ENCODE data around the gene RNF31.

RNF31 gene

DNA sequence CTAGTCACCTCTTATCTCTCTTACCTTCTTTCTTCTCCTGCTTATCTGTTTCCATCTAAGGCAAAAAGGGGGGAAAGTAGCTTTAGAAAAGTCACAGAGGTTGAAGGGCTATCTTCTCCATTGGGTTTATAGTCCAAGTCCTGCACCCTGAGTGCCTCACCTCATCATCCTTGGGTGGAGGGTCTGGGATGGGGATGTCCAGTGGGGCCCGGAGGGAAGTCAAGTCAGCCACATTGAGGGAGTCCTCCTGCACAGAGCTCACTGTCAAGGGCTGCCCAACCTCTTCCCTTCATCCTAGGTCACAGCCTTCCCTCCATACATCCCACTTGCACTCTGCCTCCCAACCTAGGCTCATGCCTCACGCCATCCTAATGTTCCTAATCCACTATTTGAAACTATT lies 2.1 kb upstream of the RNF31 start:
- peak overlapping the region; percentile 98 for H3K4me2 ChIP-seq (ENCODE audit: low read length)
- peaks cover 28% of the 10 kb centered on the region for H3K4me1 ChIP-seq (ENCODE audit: insufficient read depth, low read length, severe bottlenecking)
- H3K9ac ChIP-seq (ENCODE audit: low read length), result peak overlapping the region; percentile 99; the same call in 1 of the 2 replicates
- no peak overlapping the region for H3K27ac ChIP-seq (ENCODE audit: low read depth, low read length, poor library complexity, severe bottlenecking)
- peak overlapping the region; percentile 97 for H3K4me3 ChIP-seq (ENCODE audit: low read depth, low read length, poor library complexity, severe bottlenecking)
- no peaks in the 10 kb centered on the region for H3K9me2 ChIP-seq (ENCODE audit: low read depth, low read length)
- TF ChIP-seq, protein P1, sequence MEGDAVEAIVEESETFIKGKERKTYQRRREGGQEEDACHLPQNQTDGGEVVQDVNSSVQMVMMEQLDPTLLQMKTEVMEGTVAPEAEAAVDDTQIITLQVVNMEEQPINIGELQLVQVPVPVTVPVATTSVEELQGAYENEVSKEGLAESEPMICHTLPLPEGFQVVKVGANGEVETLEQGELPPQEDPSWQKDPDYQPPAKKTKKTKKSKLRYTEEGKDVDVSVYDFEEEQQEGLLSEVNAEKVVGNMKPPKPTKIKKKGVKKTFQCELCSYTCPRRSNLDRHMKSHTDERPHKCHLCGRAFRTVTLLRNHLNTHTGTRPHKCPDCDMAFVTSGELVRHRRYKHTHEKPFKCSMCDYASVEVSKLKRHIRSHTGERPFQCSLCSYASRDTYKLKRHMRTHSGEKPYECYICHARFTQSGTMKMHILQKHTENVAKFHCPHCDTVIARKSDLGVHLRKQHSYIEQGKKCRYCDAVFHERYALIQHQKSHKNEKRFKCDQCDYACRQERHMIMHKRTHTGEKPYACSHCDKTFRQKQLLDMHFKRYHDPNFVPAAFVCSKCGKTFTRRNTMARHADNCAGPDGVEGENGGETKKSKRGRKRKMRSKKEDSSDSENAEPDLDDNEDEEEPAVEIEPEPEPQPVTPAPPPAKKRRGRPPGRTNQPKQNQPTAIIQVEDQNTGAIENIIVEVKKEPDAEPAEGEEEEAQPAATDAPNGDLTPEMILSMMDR (IDR thresholded peaks at IDR 0.05; ENCODE audit: low read length), result no peak
- no peak for TF ChIP-seq EZH2 (IDR thresholded peaks at IDR 0.05; ENCODE audit: borderline replicate concordance, low read length)
- H4K20me1 ChIP-seq (ENCODE audit: insufficient read depth, low read length), result no peaks in the 10 kb centered on the region
- peaks cover 42% of the 10 kb centered on the region for H3K36me3 ChIP-seq (ENCODE audit: insufficient read depth, low read length)
- H3K27me3 ChIP-seq (ENCODE audit: insufficient read depth, low read length), result no peaks in the 10 kb centered on the region
- no peak overlapping the region for H2AFZ ChIP-seq (ENCODE audit: low read length)
- H3K79me2 ChIP-seq (ENCODE audit: insufficient read depth, low read length), result peaks cover 13% of the 10 kb centered on the region
- H3F3A ChIP-seq (ENCODE audit: insufficient read depth, low read length), result no peaks in the 10 kb centered on the region
- no peaks in the 10 kb centered on the region for H3K9me3 ChIP-seq (ENCODE audit: low read length)

DNA sequence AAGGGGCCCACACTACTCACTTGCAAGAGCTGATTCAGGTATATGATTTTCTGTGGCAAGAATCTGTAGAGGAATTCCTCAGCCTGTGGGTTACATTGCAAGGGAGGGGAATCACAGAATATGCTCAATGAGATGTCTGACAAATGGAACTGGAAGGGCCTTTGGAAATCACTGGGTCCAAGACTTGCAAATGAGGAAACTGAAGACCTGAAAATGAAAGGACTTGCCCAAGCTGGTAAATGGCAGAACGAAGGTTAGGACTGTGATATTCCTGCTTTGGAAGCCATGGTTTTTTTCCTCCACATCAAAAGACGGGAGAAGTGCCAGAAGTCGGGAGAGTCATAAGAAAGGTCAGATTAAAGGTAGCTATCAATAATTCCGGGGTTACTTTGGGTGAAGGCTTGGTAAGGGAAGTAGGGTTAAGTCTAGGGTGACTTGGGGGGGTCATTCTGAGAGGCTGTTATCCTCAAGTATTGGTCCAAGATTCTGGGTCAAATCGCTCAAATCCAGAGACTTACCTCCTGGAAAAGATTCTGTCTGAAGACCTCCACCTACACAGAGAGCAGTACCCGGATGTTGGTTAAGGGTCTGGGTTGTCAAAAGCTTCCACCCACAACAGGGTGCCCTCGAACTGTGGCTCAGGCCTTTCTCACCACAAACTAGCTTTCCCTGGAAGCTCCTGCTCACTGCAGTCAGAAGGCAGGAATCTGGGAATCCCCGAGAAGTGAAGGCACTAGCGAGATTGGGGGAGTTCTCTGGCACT lies 1.4 kb upstream of the RNF31 start:
- Histone ChIP-seq H3K4me2 (ENCODE audit: low read length) (peak overlapping the region; percentile 98), H3K9me3 (ENCODE audit: low read length) (no peaks in the 10 kb centered on the region), H3K4me3 (ENCODE audit: low read depth, low read length, poor library complexity, severe bottlenecking) (peak overlapping the region; percentile 97), H3K9ac (ENCODE audit: low read length) (peak overlapping the region; percentile 99), H2AFZ (ENCODE audit: low read length) (no peak overlapping the region), H3K27ac (ENCODE audit: low read depth, low read length, poor library complexity, severe bottlenecking) (peak overlapping the region; percentile 82), H3K36me3 (ENCODE audit: insufficient read depth, low read length) (peaks cover 48% of the 10 kb centered on the region), H3K27me3 (ENCODE audit: insufficient read depth, low read length) (no peaks in the 10 kb centered on the region), H3K4me1 (ENCODE audit: insufficient read depth, low read length, severe bottlenecking) (peaks cover 28% of the 10 kb centered on the region), H3K79me2 (ENCODE audit: insufficient read depth, low read length) (peaks cover 6% of the 10 kb centered on the region), H4K20me1 (ENCODE audit: insufficient read depth, low read length) (no peaks in the 10 kb centered on the region), H3K9me2 (ENCODE audit: low read depth, low read length) (no peaks in the 10 kb centered on the region), H3F3A (ENCODE audit: insufficient read depth, low read length) (no peaks in the 10 kb centered on the region)
- TF ChIP-seq, protein P1 (IDR thresholded peaks at IDR 0.05; ENCODE audit: low read length), result no peak
- no peak for TF ChIP-seq EZH2 (IDR thresholded peaks at IDR 0.05; ENCODE audit: borderline replicate concordance, low read length)

DNA sequence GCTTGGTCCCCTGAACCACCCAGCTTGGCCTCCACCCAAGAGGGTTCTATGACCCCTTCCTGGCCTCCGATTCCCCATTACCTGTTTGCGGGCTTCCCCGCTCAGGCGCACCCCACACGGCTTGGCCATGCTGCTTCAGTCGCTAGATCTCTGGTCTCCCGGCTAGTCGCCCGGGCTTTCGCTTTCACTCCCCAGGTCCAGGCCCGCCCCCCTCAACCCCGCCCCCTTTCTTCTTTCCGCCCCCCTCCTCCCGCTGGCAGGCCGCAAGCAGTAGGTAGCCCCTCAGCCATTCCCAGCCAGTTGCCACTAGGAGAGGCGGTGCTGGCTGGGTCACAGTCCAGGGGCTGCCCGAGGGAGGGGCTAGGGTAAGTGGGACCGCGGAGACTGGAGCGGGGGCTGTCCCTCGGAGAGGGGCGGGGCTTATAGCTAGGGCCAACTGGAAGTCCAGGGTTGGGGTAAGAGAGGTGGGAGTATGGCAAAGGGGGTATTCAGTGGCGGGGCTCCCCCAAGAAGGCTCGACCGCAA lies 783 bp upstream of the RNF31 start, which contains the start of gene PSME2:
Gene PSME2, minus strand, starts transcription at position 158 of the 525 bp plus-strand sequence. Its CDS starts 29 bp downstream, at position 129.
- Histone ChIP-seq H3K36me3 (ENCODE audit: insufficient read depth, low read length) (peaks cover 55% of the 10 kb centered on the region), H2AFZ (ENCODE audit: low read length) (no peak within 1 kb of the TSS)
- TF ChIP-seq, protein P1 (IDR thresholded peaks at IDR 0.05; ENCODE audit: low read length), result no peak
- no peak for TF ChIP-seq EZH2 (IDR thresholded peaks at IDR 0.05; ENCODE audit: borderline replicate concordance, low read length)

More for the DNA sequence above, 783 bp upstream of the RNF31 start, which contains the start of gene PSME2:
- Histone ChIP-seq H3K9me2 (ENCODE audit: low read depth, low read length) (no peaks in the 10 kb centered on the region), H3K9me3 (ENCODE audit: low read length) (no peaks in the 10 kb centered on the region), H3K27ac (ENCODE audit: low read depth, low read length, poor library complexity, severe bottlenecking) (peak within 1 kb of the TSS; percentile 82), H3K9ac (ENCODE audit: low read length) (peak within 1 kb of the TSS; percentile 99), H4K20me1 (ENCODE audit: insufficient read depth, low read length) (no peaks in the 10 kb centered on the region), H3K4me3 (ENCODE audit: low read depth, low read length, poor library complexity, severe bottlenecking) (peak within 1 kb of the TSS; percentile 97), H3K4me2 (ENCODE audit: low read length) (peak within 1 kb of the TSS; percentile 98), H3K27me3 (ENCODE audit: insufficient read depth, low read length) (no peaks in the 10 kb centered on the region), H3K4me1 (ENCODE audit: insufficient read depth, low read length, severe bottlenecking) (peaks cover 28% of the 10 kb centered on the region), H3F3A (ENCODE audit: insufficient read depth, low read length) (no peaks in the 10 kb centered on the region), H3K79me2 (ENCODE audit: insufficient read depth, low read length) (peaks cover 6% of the 10 kb centered on the region; the same call in 1 of the 2 replicates)
